Tibial nerve (tissue), 4 donors: Measurements from ENCODE around the gene KCNH5. TPM values are rescaled to one million over a fixed set of nuclear protein-coding genes. Genes with fewer than 3 reads are reported as not detected.
"Not testable (repeated sequence)": the region's sequence is repeated elsewhere in the genome, so short reads cannot be mapped to it uniquely, and the experiment has no call there.

Experiments
- DNase-seq, 2 donors: peaks; one replicate each; pipeline ENCODE4 v3.0.0-alpha.2; 2019; ENCODE audit warnings: low spot score in 2 of 2
- H3K27ac ChIP-seq, 4 donors: fragments of 200-600 bp; sonication (generic) in 3 of 4; one replicate each; pipeline ENCODE4 v1.5.1; 2017 to 2019; ENCODE audit warnings: mild to moderate bottlenecking in 1 of 4
- H3K27me3 ChIP-seq, 2 donors: fragments of 200-600 bp; sonication (generic) in 1 of 2; one replicate each; pipeline versions ENCODE4 v1.5.1 to v1.6.0; 2017 to 2019
- H3K36me3 ChIP-seq, 3 donors: fragments of 200-600 bp; sonication (generic); one replicate each; pipeline ENCODE4 v1.5.1; 2018 to 2019
- H3K4me1 ChIP-seq, 4 donors: fragments of 200-600 bp; sonication (generic) in 3 of 4; one replicate each; pipeline ENCODE4 v1.5.1; 2017 to 2019
- H3K4me3 ChIP-seq, 4 donors: fragments of 200-600 bp; sonication (generic) in 3 of 4; one replicate each; pipeline ENCODE4 v1.5.1; 2017 to 2019; ENCODE audit warnings: mild to moderate bottlenecking in 1 of 4, moderate library complexity in 1 of 4
- H3K9me3 ChIP-seq, 4 donors: fragments of 200-600 bp; sonication (generic) in 3 of 4; one replicate each; pipeline ENCODE4 v1.5.1; 2017 to 2019
- CTCF ChIP-seq, 5 experiments: fragments of 200-600 bp in 3 of 5; fragments of 450-650 bp in 2 of 5; sonication (generic) in 3 of 5; IDR thresholded peaks; one replicate each; pipeline ENCODE4 v1.5.1; 2016 to 2019; ENCODE audit warnings: antibody characterized with exemption in 5 of 5, mild to moderate bottlenecking in 3 of 5, moderate library complexity in 2 of 5
- EP300 ChIP-seq, 2 donors: sonication (generic); formaldehyde crosslinking; IDR thresholded peaks; one replicate each; pipeline ENCODE4 v1.6.1; 2017; ENCODE audit warnings: antibody characterized with exemption in 2 of 2, mild to moderate bottlenecking in 1 of 2
- POLR2A ChIP-seq, 2 donors: fragments of 450-650 bp; IDR thresholded peaks; one replicate each; pipeline ENCODE4 v1.6.1; 2017; ENCODE audit warnings: antibody characterized with exemption in 2 of 2, mild to moderate bottlenecking in 2 of 2, moderate library complexity in 2 of 2
- WGBS, 2 donors: methylation state at CpG; one replicate each; pipeline ENCODE4 v1.1.5; 2018; 5-methylcytosine and 5-hydroxymethylcytosine counted together
- total RNA-seq, 4 donors: library from RNA; depleted of rRNA; stranded (reverse); fragments of >200 nt; gene quantifications; one replicate each; pipeline ENCODE4 v1.1.0, GENCODE V29; 2016

KCNH5 gene
- total RNA-seq, 4 donors from 2014 or later = not detected

GRCh38 chr14:62800577-62800976 is 244.7 kb downstream of the KCNH5 start:
- TF ChIP-seq EP300 (IDR thresholded peaks at IDR 0.05) (no peak), POLR2A (IDR thresholded peaks at IDR 0.05) (no peak), CTCF (IDR thresholded peaks at IDR 0.05) (no peak)
- no peaks in the 10 kb centered on the region for H3K9me3 ChIP-seq
- no peak overlapping the region for H3K27ac ChIP-seq
- no peak overlapping the region for H3K4me3 ChIP-seq
- no peaks in the 10 kb centered on the region for H3K36me3 ChIP-seq
- no peak for DNase-seq
- H3K27me3 ChIP-seq = no peaks in the 10 kb centered on the region
- 35 to 37% methylated on average over 3 of the region's 3 CpGs for WGBS, 2 donors
- H3K4me1 ChIP-seq = no peaks in the 10 kb centered on the region

- no peak overlapping the region for H3K4me3 ChIP-seq
- H3K36me3 ChIP-seq = no peaks in the 10 kb centered on the region
- H3K4me1 ChIP-seq = no peaks in the 10 kb centered on the region
- 90 to 96% methylated on average over 3 of the region's 3 CpGs for WGBS, 2 donors
- no peak for DNase-seq
- no peak overlapping the region for H3K27ac ChIP-seq
- H3K27me3 ChIP-seq = no peaks in the 10 kb centered on the region
- no peaks in the 10 kb centered on the region for H3K9me3 ChIP-seq
- TF ChIP-seq CTCF (IDR thresholded peaks at IDR 0.05) (no peak), POLR2A (IDR thresholded peaks at IDR 0.05) (no peak), EP300 (IDR thresholded peaks at IDR 0.05) (no peak)
Measured at GRCh38 chr14:62796431-62796830, 248.8 kb downstream of the KCNH5 start.

- H3K27ac ChIP-seq = no peak overlapping the region
- no peak for DNase-seq
- no peaks in the 10 kb centered on the region for H3K4me1 ChIP-seq
- 58 to 80% methylated on average over 5 of the region's 5 CpGs for WGBS, 2 donors
- H3K27me3 ChIP-seq = no peaks in the 10 kb centered on the region
- H3K4me3 ChIP-seq = no peak overlapping the region
- TF ChIP-seq EP300 (IDR thresholded peaks at IDR 0.05) (no peak), POLR2A (IDR thresholded peaks at IDR 0.05) (no peak), CTCF (IDR thresholded peaks at IDR 0.05) (no peak)
- H3K9me3 ChIP-seq = peaks cover 0 to 18% (median 2%) of the 10 kb centered on the region in 4 donors
- H3K36me3 ChIP-seq = no peaks in the 10 kb centered on the region
Measured at GRCh38 chr14:62792578-62792977, 252.7 kb downstream of the KCNH5 start.

- not testable (repeated sequence) for H3K36me3 ChIP-seq, H3K4me3 ChIP-seq, DNase-seq, H3K27ac ChIP-seq, H3K4me1 ChIP-seq, H3K27me3 ChIP-seq, H3K9me3 ChIP-seq
- 68 to 82% methylated on average over 15 of the region's 15 CpGs for WGBS, 2 donors
Measured at GRCh38 chr14:62781328-62781727, 263.9 kb downstream of the KCNH5 start.

- no peaks in the 10 kb centered on the region for H3K4me1 ChIP-seq
- WGBS, 2 donors = 79 to 82% methylated on average over 1 of the region's 1 CpG
- H3K9me3 ChIP-seq = no peaks in the 10 kb centered on the region
- H3K36me3 ChIP-seq = no peaks in the 10 kb centered on the region
- no peak for DNase-seq
- no peaks in the 10 kb centered on the region for H3K27me3 ChIP-seq
- no peak for TF ChIP-seq CTCF (IDR thresholded peaks at IDR 0.05)
- no peak for TF ChIP-seq EP300 (IDR thresholded peaks at IDR 0.05)
- TF ChIP-seq POLR2A (IDR thresholded peaks at IDR 0.05) = no peak
- no peak overlapping the region for H3K4me3 ChIP-seq
- no peak overlapping the region for H3K27ac ChIP-seq
Measured at GRCh38 chr14:62778852-62779251, 266.4 kb downstream of the KCNH5 start.

- TF ChIP-seq EP300 (IDR thresholded peaks at IDR 0.05) (no peak), CTCF (IDR thresholded peaks at IDR 0.05) (no peak), POLR2A (IDR thresholded peaks at IDR 0.05) (no peak)
- Histone ChIP-seq H3K27ac (no peak overlapping the region), H3K4me3 (no peak overlapping the region), H3K4me1 (no peaks in the 10 kb centered on the region), H3K9me3 (no peaks in the 10 kb centered on the region), H3K36me3 (no peaks in the 10 kb centered on the region), H3K27me3 (no peaks in the 10 kb centered on the region)
- DNase-seq = no peak
- 71 to 83% methylated on average over 2 of the region's 2 CpGs for WGBS, 2 donors
Measured at GRCh38 chr14:62778310-62778709, 266.9 kb downstream of the KCNH5 start.
